Measurements from ENCODE around the gene TRIM10.

The TRIM10 gene

GRCh38 chr6:30160785-30161531 lies at the start of gene TRIM10:
TRIM10 (minus strand) TSS chr6:30161211; CDS start chr6:30160858, 353 bp downstream.
- FAIRE-seq = no peak
- DNase-seq (ENCODE audit: low spot score) = no peak

GRCh38 chr6:30207619-30208295 lies 46.7 kb upstream of the TRIM10 start:
- DNase-seq (ENCODE audit: low spot score) = no peak
- FAIRE-seq = no peak

DNA sequence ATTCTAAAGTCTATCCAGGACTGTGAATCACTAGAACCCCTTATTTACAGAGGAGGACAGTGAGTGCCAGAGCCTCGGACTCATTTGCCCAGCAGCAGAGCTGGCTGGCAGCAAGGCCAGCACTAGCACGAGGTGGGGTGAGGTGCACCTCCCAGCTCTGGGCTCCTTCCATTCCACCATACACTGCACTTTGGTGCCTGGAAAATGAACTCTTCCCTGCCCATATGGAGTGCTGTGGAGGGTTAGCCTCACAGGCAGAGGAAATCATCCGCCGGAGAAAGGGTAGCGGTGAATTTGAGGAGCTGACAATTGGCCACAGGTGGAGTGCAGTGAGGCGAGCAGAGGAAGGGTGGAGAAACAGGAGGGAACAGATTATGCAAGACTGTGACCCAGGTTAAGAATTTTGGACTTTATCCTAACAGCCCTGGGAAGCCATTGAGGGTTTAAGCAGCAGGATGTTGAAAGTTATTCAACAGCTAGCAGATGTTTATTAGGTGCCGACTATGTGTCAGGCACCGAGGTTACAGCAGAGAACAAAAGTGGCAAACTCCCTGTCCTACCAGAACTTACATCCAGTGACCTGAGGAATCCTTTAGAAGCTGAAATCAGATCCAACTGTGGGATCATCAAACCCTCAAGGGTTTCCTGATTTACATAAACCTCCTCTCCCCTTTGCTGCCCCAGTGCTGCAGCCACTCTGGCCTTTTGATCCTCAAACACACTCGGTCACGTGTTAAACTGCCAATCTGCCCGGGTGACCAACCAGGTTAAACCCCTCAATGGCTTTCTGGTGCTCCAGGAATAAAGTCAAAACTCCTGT lies 46.0 kb upstream of the TRIM10 start:
- FAIRE-seq (no peak), DNase-seq (ENCODE audit: low spot score) (no peak)

- FAIRE-seq (no peak), DNase-seq (ENCODE audit: low spot score) (no peak)
Measured at GRCh38 chr6:30206152-30206551, 45.1 kb upstream of the TRIM10 start.

GRCh38 chr6:30204116-30204515 lies 43.1 kb upstream of the TRIM10 start:
- no peak for DNase-seq (ENCODE audit: low spot score)
- no peak for FAIRE-seq

DNA sequence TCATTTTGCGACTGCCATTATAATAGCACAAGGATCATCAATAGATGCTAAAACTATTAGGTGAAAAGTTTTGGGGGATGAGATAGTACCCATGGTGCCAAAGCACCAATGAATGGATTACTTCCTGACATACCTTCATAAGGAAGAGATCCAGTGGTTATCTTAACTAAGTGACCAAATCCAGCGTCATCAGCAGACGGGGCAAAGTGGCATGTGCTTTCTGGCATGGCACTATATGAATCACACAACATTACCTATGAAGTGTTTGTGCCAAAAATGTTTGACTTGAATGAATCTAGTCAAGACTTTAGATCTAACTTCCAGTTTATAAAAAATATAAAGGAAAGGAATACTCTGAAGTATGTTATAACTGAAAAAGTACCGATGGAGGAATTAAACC lies 41.4 kb upstream of the TRIM10 start:
- DNase-seq (ENCODE audit: low spot score) = no peak
- FAIRE-seq = no peak

DNA sequence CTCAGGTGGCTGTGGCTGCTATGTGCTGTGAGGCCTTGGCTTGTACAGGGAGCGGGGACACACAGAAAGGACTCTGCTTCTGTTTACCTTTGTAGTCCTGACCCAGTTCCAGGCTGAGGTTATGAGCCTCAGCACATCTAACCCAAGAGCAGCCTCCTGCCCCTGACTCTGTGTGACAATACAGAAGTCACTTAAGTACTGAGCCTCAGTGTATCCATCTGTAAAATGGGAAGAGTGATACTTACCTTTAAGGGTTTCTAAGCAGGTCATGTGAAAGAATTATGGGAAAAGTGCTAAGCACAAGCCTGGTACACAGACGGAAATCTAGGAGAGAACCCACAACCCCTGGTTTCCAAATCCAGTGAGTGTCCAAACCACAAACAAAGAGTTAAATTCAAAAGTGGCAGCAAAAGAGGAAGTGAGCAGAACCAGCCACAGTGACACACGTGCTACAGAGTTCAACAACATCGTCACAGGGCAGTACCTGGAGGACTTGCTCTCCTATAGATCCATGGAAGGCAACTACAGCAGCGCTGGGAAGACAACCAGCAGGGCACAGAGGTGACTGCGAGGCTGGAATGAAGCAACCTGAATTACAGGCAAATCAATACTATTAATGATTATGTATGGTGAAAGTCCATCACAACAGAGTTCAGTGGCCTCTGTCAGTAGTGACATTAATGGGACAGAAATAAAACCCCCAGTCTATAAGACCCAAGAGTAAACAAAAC lies 39.7 kb upstream of the TRIM10 start:
- FAIRE-seq = no peak
- no peak for DNase-seq (ENCODE audit: low spot score)

DNA sequence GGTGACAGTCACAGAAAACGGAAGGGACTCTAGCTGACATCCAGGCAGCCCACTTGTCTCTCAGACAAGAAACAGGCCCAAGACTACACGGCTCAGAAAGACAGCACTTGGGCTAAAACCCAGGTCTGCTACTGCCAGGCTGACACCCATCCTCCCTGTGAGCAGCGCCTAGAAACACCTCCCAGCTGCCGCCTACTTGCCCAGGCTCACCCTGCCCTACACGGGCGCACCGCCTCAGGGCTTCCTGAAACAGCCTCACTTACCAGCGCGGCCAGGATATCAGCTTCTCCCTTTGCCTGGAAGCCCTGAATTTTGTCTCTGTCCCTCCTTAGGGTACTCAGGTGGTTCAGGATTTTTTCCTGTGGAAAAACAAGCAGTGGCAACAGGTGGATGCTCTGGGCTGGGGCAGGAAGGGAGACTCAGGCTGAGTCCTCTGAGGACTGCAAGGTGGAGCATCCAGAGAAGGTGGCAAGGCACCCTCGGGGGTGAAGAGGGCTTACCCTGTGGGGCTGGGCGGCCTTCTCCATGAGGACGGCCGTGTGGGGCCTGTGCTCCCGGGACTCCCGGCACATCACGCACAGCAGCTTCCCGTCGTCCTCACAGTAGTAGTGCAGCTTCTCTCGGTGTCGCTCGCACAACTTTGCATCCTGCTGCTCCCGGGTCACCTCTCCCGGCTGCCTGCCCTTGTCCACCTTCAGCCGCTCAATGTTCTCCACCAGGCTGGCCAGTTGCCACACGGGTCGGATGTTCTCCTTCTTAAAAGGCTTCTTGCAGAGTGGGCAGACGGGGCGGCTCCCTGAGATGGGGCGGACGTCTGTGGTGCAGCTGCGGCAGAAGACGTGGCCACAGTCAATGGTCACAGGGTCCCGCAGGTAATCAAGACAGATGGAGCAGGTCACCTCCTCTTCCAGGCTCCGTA lies 37.4 kb upstream of the TRIM10 start:
- DNase-seq (ENCODE audit: low spot score) (no peak), FAIRE-seq (no peak)

DNA sequence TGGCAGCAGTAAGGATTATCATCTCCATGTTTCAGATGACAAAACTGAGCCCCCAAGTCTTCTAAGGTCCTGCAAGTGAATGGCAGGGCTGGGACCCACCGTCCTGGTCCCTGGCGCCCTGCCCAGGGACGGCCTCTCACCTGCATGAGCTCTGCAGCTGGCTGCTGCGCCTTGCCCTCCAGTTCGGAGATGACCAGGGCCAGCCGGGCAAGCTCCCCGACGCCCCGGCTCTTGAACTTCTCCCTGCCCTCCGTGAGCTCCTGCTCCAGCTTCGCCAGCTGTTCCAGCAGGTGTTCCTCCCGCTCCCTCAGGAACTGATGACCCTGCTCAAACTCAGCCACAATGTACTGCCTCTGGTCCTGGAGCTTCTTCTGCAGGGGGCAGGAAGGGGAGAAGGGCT lies 35.4 kb upstream of the TRIM10 start:
- FAIRE-seq = no peak

GRCh38 chr6:30195951-30196350 lies 34.9 kb upstream of the TRIM10 start:
- DNase-seq (ENCODE audit: low spot score) (no peak), FAIRE-seq (no peak)

More for the DNA sequence above, 35.4 kb upstream of the TRIM10 start:
- DNase-seq (ENCODE audit: low spot score) = no peak

- no peak for DNase-seq (ENCODE audit: low spot score)
- FAIRE-seq = no peak
Measured at GRCh38 chr6:30194797-30195690, 34.0 kb upstream of the TRIM10 start.

- FAIRE-seq (no peak), DNase-seq (ENCODE audit: low spot score) (no peak)
Measured at GRCh38 chr6:30192076-30192475, 31.1 kb upstream of the TRIM10 start.

DNA sequence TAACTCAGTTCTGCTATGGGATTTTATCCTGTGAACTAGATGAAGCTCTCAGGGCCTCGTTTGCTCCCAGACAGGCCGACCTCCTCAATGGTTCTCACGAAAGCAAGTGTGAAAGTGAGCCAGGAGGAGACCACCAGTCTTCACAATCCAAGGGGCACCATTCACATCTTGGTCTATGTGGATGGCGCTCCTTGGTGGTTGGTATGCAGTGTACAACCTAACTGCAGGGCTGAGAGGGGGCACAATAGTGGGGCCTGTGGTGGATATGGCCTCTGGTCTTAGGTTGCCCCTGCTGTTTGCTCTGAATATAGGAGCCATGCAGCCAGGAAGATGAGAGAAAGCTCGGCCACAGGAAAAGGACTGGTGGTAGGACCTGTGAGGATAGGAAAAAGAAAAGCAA lies 27.5 kb upstream of the TRIM10 start:
- DNase-seq (ENCODE audit: low spot score) (no peak), FAIRE-seq (no peak)

DNA sequence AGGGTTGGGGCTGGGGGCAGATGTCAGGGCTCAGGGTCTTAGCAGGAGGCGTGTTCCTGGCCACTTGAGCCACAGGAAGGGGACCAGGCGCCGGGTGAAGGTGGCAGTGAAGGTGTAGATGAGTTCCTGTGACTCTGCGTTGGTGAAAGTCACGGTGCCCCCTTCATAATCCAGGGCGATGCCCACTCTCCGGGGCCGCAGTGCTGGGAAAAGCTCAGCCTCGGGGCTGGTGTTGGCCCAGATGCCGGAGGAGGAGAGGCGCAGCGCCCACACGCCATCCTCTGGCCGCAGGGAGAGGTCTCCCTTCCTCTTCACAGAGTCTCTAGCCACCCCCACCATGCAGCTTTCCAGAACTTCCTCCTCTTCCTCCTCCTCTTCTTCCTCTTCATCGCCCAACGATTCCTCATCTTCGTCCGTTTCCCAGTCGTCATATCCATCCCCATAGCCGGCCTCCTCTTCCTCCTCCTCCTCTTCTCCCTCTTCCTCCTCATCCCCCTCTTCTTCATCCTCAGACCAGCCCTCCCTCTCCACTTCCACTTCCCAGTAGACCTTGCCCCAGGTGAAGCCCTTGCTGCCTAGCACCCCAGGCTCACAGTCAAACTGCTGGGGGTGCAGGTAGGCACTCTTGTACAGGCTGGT lies 25.0 kb upstream of the TRIM10 start:
- DNase-seq (ENCODE audit: low spot score) = no peak
- no peak for FAIRE-seq

GRCh38 chr6:30184417-30185031 lies 23.5 kb upstream of the TRIM10 start:
- no peak for DNase-seq (ENCODE audit: low spot score)
- FAIRE-seq = no peak

GRCh38 chr6:30180145-30180544 lies 19.1 kb upstream of the TRIM10 start:
- FAIRE-seq = no peak
- no peak for DNase-seq (ENCODE audit: low spot score)

- DNase-seq (ENCODE audit: low spot score) (no peak), FAIRE-seq (no peak)
Measured at GRCh38 chr6:30178837-30179236, 17.8 kb upstream of the TRIM10 start.

DNA sequence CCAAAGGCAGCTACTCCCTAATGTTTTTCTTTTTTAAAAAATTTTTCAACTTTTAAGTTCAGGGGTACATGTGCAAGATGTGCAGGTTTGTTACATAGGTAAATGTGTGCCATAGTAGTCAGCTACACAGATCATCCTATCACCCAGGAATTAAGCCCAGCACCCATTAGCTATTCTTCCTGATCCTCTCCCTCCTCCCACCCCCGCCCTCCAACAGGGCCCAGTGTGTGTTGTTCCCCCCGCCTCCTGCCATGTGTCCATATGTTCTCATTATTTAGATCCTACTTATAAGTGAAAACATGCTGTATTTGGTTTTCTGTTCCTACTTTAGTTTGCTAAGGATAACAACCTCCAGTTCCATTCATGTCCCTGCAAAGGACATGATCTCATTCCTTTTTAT lies 14.8 kb upstream of the TRIM10 start:
- DNase-seq (ENCODE audit: low spot score) (no peak), FAIRE-seq (no peak)
